ENCODE data around the gene GALNT6.

The GALNT6 gene

GRCh38 chr12:51377099-51377984 lies 13.9 kb downstream of the GALNT6 start:
- Histone ChIP-seq H3K9ac (ENCODE audit: low read length) (no peak overlapping the region), H3K36me3 (ENCODE audit: control insufficient read depth, insufficient read depth, low read length, severe bottlenecking) (no peaks in the 10 kb centered on the region), H3K4me3 (ENCODE audit: low read length) (no peak overlapping the region), H3K4me1 (ENCODE audit: control insufficient read depth, insufficient read depth, low read length) (peaks cover 26% of the 10 kb centered on the region), H3K27me3 (replicated peaks; ENCODE audit: control insufficient read depth, insufficient read depth, low read length) (no peaks in the 10 kb centered on the region), H3K9me3 (ENCODE audit: control insufficient read depth, low read length) (no peaks in the 10 kb centered on the region)
- DNase-seq (ENCODE audit: low read depth): peak; percentile 22

DNA sequence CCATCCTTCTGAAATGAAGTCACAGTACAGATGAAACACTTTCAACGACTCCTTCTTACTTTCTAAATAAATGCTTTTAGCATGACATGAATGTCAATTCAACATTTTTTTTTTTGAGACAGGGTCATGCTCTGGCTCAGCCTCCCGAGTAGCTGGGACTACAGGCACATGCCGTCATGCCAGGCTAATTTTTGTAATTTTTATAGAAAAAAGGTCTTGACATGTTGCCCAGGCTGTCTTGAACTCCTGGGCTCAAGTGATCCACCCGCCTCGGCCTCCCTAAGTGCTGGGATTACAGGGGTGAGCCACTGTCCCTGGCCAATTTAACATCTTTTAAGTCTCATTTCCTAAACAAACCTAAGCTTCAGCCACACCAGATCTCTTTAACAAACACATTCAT lies 16.4 kb downstream of the GALNT6 start:
- Histone ChIP-seq H3K36me3 (ENCODE audit: control insufficient read depth, insufficient read depth, low read length, severe bottlenecking) (no peaks in the 10 kb centered on the region), H3K27me3 (replicated peaks; ENCODE audit: control insufficient read depth, insufficient read depth, low read length) (no peaks in the 10 kb centered on the region), H3K9ac (ENCODE audit: low read length) (no peak overlapping the region), H3K4me3 (ENCODE audit: low read length) (no peak overlapping the region), H3K4me1 (ENCODE audit: control insufficient read depth, insufficient read depth, low read length) (peaks cover 30% of the 10 kb centered on the region), H3K9me3 (ENCODE audit: control insufficient read depth, low read length) (no peaks in the 10 kb centered on the region)
- no peak for DNase-seq (ENCODE audit: low read depth)

GRCh38 chr12:51374361-51374760 lies 16.8 kb downstream of the GALNT6 start:
- H3K27me3 ChIP-seq (replicated peaks; ENCODE audit: control insufficient read depth, insufficient read depth, low read length): no peaks in the 10 kb centered on the region
- H3K9ac ChIP-seq (ENCODE audit: low read length): no peak overlapping the region
- no peaks in the 10 kb centered on the region for H3K9me3 ChIP-seq (ENCODE audit: control insufficient read depth, low read length)
- DNase-seq (ENCODE audit: low read depth): no peak
- H3K36me3 ChIP-seq (ENCODE audit: control insufficient read depth, insufficient read depth, low read length, severe bottlenecking): no peaks in the 10 kb centered on the region
- peaks cover 30% of the 10 kb centered on the region for H3K4me1 ChIP-seq (ENCODE audit: control insufficient read depth, insufficient read depth, low read length)
- no peak overlapping the region for H3K4me3 ChIP-seq (ENCODE audit: low read length)

DNA sequence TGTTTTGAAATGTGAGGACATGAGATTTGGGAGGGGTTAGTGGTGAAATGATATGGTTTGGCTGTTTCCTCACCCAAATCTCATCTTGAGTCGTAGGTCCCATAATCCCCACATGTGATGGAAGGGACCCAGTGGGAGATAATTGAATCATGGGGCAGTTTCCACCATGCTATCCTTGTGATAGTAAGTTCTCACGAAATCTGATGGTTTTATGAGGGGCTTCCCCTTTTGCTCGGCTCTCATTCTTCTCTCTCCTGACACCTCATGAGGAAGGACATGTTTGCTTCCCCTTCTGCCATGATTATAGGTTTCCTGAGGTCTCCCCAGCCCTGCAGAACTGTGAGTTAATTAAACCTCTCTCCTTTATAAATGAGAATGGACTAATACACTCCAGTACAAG lies 18.0 kb downstream of the GALNT6 start:
- Histone ChIP-seq H3K4me1 (ENCODE audit: control insufficient read depth, insufficient read depth, low read length) (peaks cover 30% of the 10 kb centered on the region), H3K4me3 (ENCODE audit: low read length) (no peak overlapping the region), H3K9ac (ENCODE audit: low read length) (no peak overlapping the region), H3K9me3 (ENCODE audit: control insufficient read depth, low read length) (no peaks in the 10 kb centered on the region), H3K36me3 (ENCODE audit: control insufficient read depth, insufficient read depth, low read length, severe bottlenecking) (no peaks in the 10 kb centered on the region), H3K27me3 (replicated peaks; ENCODE audit: control insufficient read depth, insufficient read depth, low read length) (no peaks in the 10 kb centered on the region)
- no peak for DNase-seq (ENCODE audit: low read depth)

GRCh38 chr12:51372021-51372420 lies 19.2 kb downstream of the GALNT6 start:
- H3K4me3 ChIP-seq (ENCODE audit: low read length): peak overlapping the region; percentile 62
- H3K4me1 ChIP-seq (ENCODE audit: control insufficient read depth, insufficient read depth, low read length): peaks cover 30% of the 10 kb centered on the region
- H3K9me3 ChIP-seq (ENCODE audit: control insufficient read depth, low read length): no peaks in the 10 kb centered on the region
- H3K9ac ChIP-seq (ENCODE audit: low read length): peak overlapping the region; percentile 86
- no peak for DNase-seq (ENCODE audit: low read depth)
- H3K36me3 ChIP-seq (ENCODE audit: control insufficient read depth, insufficient read depth, low read length, severe bottlenecking): no peaks in the 10 kb centered on the region
- H3K27me3 ChIP-seq (replicated peaks; ENCODE audit: control insufficient read depth, insufficient read depth, low read length): no peaks in the 10 kb centered on the region

GRCh38 chr12:51371295-51371953 lies 19.8 kb downstream of the GALNT6 start:
- peak; percentile 98 for DNase-seq (ENCODE audit: low read depth)

DNA sequence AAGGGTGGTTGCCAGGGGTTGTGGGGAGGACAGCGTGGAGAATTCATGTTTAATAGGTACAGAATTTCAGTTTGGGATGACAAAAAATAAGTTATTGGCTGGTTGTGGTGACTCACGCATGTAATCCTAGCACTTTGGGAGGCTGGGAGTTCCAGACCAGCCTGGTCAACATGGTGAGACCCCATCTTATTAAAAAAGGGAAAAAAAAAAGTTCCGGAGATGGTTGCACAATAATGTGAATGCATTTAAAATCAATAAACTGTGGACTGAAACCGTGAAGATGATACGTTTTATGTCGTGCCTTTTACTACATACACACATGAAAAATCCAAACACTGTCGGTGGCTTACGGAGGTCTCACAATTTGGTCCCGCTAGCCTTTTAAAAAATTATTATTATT lies 20.5 kb downstream of the GALNT6 start:
- Histone ChIP-seq H3K9me3 (ENCODE audit: control insufficient read depth, low read length) (no peaks in the 10 kb centered on the region), H3K27me3 (replicated peaks; ENCODE audit: control insufficient read depth, insufficient read depth, low read length) (no peaks in the 10 kb centered on the region), H3K36me3 (ENCODE audit: control insufficient read depth, insufficient read depth, low read length, severe bottlenecking) (no peaks in the 10 kb centered on the region), H3K9ac (ENCODE audit: low read length) (no peak overlapping the region), H3K4me3 (ENCODE audit: low read length) (no peak overlapping the region), H3K4me1 (ENCODE audit: control insufficient read depth, insufficient read depth, low read length) (peaks cover 30% of the 10 kb centered on the region)
- no peak for DNase-seq (ENCODE audit: low read depth)

More at GRCh38 chr12:51371295-51371953, 19.8 kb downstream of the GALNT6 start:
- no peaks in the 10 kb centered on the region for H3K9me3 ChIP-seq (ENCODE audit: control insufficient read depth, low read length)
- H3K4me1 ChIP-seq (ENCODE audit: control insufficient read depth, insufficient read depth, low read length): peaks cover 30% of the 10 kb centered on the region
- H3K27me3 ChIP-seq (replicated peaks; ENCODE audit: control insufficient read depth, insufficient read depth, low read length): no peaks in the 10 kb centered on the region
- H3K4me3 ChIP-seq (ENCODE audit: low read length): peak overlapping the region; percentile 62
- no peaks in the 10 kb centered on the region for H3K36me3 ChIP-seq (ENCODE audit: control insufficient read depth, insufficient read depth, low read length, severe bottlenecking)
- H3K9ac ChIP-seq (ENCODE audit: low read length): peak overlapping the region; percentile 86

DNA sequence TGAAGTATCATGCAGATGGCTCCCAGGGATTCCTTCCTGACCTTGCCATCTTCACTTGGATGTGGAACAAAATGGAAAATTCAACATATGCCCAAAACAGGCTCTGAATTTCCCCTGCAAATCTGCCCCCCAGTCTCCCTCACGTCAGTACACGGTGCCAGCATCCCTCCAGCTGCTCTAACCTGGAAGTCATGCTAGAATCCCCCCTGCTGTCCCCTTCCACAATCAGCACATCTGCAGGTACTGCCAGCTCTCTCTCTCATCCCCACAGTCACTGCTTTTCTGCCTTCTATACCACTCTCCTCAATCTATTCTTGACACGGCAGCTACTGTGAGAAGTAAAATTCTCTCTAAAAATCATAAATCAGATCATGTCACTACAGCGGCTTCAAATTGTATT lies 21.6 kb downstream of the GALNT6 start:
- DNase-seq (ENCODE audit: low read depth): no peak
- no peaks in the 10 kb centered on the region for H3K36me3 ChIP-seq (ENCODE audit: control insufficient read depth, insufficient read depth, low read length, severe bottlenecking)
- no peak overlapping the region for H3K9ac ChIP-seq (ENCODE audit: low read length)
- H3K9me3 ChIP-seq (ENCODE audit: control insufficient read depth, low read length): no peaks in the 10 kb centered on the region
- H3K4me1 ChIP-seq (ENCODE audit: control insufficient read depth, insufficient read depth, low read length): peaks cover 24% of the 10 kb centered on the region
- no peaks in the 10 kb centered on the region for H3K27me3 ChIP-seq (replicated peaks; ENCODE audit: control insufficient read depth, insufficient read depth, low read length)
- no peak overlapping the region for H3K4me3 ChIP-seq (ENCODE audit: low read length)

DNA sequence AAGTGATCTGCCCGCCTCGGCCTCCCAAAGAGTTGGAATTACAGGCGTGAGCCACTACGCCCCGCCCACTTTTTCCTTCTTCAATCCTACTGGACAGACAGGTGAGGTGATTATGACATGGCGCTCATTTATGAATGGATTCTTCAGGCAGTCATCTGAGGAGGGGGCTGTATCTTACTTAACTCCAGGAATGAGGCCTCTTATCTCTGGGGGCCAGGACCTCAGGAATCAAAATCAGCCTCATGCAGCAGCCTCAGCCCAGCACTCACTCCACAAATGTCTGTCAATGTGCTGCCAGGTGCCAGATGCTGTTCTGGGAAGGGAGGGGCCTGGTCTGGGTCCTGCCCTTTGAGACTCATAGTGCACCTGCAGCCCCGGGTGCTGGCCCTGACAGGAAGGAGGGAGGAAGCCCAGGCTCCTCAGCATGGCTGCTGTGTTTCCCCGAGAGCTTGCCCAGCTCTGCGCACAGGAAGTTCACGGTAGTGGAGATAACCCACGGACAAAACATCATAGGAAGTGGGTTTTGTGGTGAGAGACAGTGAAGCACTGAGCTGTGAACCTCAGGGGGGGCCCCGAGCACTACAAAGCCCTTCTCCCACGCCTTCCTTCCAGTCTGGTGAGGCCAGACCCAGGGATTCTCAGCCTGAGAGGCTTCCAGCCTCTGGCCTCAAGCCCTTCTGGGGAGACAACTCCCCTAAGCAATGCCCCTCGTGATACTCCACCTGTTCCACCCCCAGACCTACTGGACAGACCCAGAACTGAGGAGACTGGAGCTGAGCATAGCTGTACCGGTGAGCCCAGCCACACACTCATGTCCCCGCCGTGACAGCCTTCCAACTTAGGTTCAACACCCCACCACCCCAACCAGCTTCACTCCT lies 22.3 kb downstream of the GALNT6 start:
- H3K9me3 ChIP-seq (ENCODE audit: control insufficient read depth, low read length): no peaks in the 10 kb centered on the region
- H3K9ac ChIP-seq (ENCODE audit: low read length): no peak overlapping the region
- DNase-seq (ENCODE audit: low read depth): no peak
- H3K4me1 ChIP-seq (ENCODE audit: control insufficient read depth, insufficient read depth, low read length): peaks cover 21% of the 10 kb centered on the region
- H3K27me3 ChIP-seq (replicated peaks; ENCODE audit: control insufficient read depth, insufficient read depth, low read length): no peaks in the 10 kb centered on the region
- no peaks in the 10 kb centered on the region for H3K36me3 ChIP-seq (ENCODE audit: control insufficient read depth, insufficient read depth, low read length, severe bottlenecking)
- no peak overlapping the region for H3K4me3 ChIP-seq (ENCODE audit: low read length)

GRCh38 chr12:51365276-51365675 lies 25.9 kb downstream of the GALNT6 start:
- H3K36me3 ChIP-seq (ENCODE audit: control insufficient read depth, insufficient read depth, low read length, severe bottlenecking): no peaks in the 10 kb centered on the region
- no peak for DNase-seq (ENCODE audit: low read depth)
- peaks cover 6% of the 10 kb centered on the region for H3K27me3 ChIP-seq (replicated peaks; ENCODE audit: control insufficient read depth, insufficient read depth, low read length)
- H3K9ac ChIP-seq (ENCODE audit: low read length): no peak overlapping the region
- no peaks in the 10 kb centered on the region for H3K4me1 ChIP-seq (ENCODE audit: control insufficient read depth, insufficient read depth, low read length)
- no peak overlapping the region for H3K4me3 ChIP-seq (ENCODE audit: low read length)
- H3K9me3 ChIP-seq (ENCODE audit: control insufficient read depth, low read length): no peaks in the 10 kb centered on the region

DNA sequence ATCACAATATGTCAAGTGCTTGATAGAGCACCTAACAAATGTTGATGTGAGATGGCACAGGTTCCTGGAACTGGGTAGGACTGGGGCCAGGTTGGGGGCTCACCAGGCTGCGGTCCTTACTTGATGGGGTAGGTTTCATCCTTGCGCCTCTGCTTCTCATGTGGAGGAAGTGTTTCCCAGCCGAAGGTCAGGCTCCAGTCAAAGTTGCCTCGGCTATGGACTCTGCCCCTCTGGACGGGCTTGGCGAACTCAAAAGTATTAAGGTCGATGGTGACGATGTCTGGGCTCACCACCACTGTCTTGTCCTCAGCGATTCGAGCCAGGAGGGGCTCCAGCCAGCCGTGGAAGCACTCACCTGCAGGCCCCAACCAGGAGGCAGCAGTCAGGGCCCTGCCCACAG lies 27.2 kb downstream of the GALNT6 start:
- Histone ChIP-seq H3K4me1 (ENCODE audit: control insufficient read depth, insufficient read depth, low read length) (no peaks in the 10 kb centered on the region), H3K4me3 (ENCODE audit: low read length) (no peak overlapping the region), H3K9ac (ENCODE audit: low read length) (no peak overlapping the region), H3K9me3 (ENCODE audit: control insufficient read depth, low read length) (no peaks in the 10 kb centered on the region), H3K27me3 (replicated peaks; ENCODE audit: control insufficient read depth, insufficient read depth, low read length) (peaks cover 6% of the 10 kb centered on the region), H3K36me3 (ENCODE audit: control insufficient read depth, insufficient read depth, low read length, severe bottlenecking) (no peaks in the 10 kb centered on the region)
- no peak for DNase-seq (ENCODE audit: low read depth)
